Thoracic aorta (tissue), 2 donors: ENCODE measurements around the gene STAT4. TPM values are rescaled to one million over a fixed set of nuclear protein-coding genes. Genes with fewer than 3 reads are reported as not detected.

ENCODE experiments used
- ATAC-seq: fragments of 150-250 bp; one replicate; pipeline ENCODE4 v1.8.0; 2017; ENCODE audit warnings: low read depth; ENCODE audit not compliant: insufficient number of reproducible peaks, low FRiP score
- DNase-seq: peaks from one replicate; pipeline ENCODE4 v3.0.0-alpha.2; 2020; ENCODE audit warnings: low spot score
- H3K27ac ChIP-seq, 2 donors: fragments of 200-600 bp; sonication (generic); 1 replicate in 1 of 2; 2 replicates in 1 of 2; pipeline ENCODE4 v1.5.1; 2016; ENCODE audit warnings: mild to moderate bottlenecking in 2 of 2, moderate library complexity in 2 of 2
- H3K27me3 ChIP-seq: fragments of 200-600 bp; sonication (generic); replicated peaks from 2 replicates; pipeline ENCODE4 v1.6.0; 2016; ENCODE audit warnings: mild to moderate bottlenecking; ENCODE audit not compliant: insufficient read depth
- H3K36me3 ChIP-seq: fragments of 200-600 bp; sonication (generic); one replicate; pipeline ENCODE4 v1.5.1; 2016
- H3K4me1 ChIP-seq, 2 donors: fragments of 200-600 bp; sonication (generic); 1 replicate in 1 of 2; 2 replicates in 1 of 2; pipeline versions ENCODE4 v1.5.1 to v1.6.0; 2016; ENCODE audit warnings: low read depth in 2 of 2, mild to moderate bottlenecking in 1 of 2; ENCODE audit not compliant: control insufficient read depth in 1 of 2
- H3K4me3 ChIP-seq: fragments of 200-600 bp; sonication (generic); 2 replicates; pipeline ENCODE4 v1.5.1; 2016; ENCODE audit warnings: mild to moderate bottlenecking
- H3K9me3 ChIP-seq: fragments of 200-600 bp; sonication (generic); 2 replicates; pipeline ENCODE4 v1.5.1; 2016
- CTCF ChIP-seq: fragments of 200-600 bp; sonication (generic); IDR thresholded peaks from one replicate; pipeline ENCODE4 v1.5.1; 2019; ENCODE audit warnings: antibody characterized with exemption
- total RNA-seq, 2 donors: library from RNA; depleted of rRNA; stranded (reverse); fragments of >200 nt; gene quantifications; one replicate each; pipeline versions ENCODE4 v1.1.0 to v1.2.3, GENCODE V29; 2016

The STAT4 gene
- total RNA-seq, 2 donors from 2014 or later = 2.7 to 6.6 TPM

GRCh38 chr2:191078165-191078867 lies 72.5 kb downstream of the STAT4 start:
- Histone ChIP-seq H3K4me3 (no peak overlapping the region), H3K36me3 (no peaks in the 10 kb centered on the region), H3K4me1 (no peaks in the 10 kb centered on the region), H3K9me3 (no peaks in the 10 kb centered on the region), H3K27me3 (no peaks in the 10 kb centered on the region), H3K27ac (no peak overlapping the region)
- TF ChIP-seq CTCF = no peak
- DNase-seq (no peak), ATAC-seq (no peak)

GRCh38 chr2:191070276-191070675 lies 80.5 kb downstream of the STAT4 start:
- ATAC-seq (no peak), DNase-seq (no peak)
- Histone ChIP-seq H3K27me3 (no peaks in the 10 kb centered on the region), H3K36me3 (no peaks in the 10 kb centered on the region), H3K9me3 (no peaks in the 10 kb centered on the region), H3K27ac (no peak overlapping the region), H3K4me1 (peaks cover 0 to 9% of the 10 kb centered on the region in 2 donors), H3K4me3 (no peak overlapping the region)
- no peak for TF ChIP-seq CTCF

DNA sequence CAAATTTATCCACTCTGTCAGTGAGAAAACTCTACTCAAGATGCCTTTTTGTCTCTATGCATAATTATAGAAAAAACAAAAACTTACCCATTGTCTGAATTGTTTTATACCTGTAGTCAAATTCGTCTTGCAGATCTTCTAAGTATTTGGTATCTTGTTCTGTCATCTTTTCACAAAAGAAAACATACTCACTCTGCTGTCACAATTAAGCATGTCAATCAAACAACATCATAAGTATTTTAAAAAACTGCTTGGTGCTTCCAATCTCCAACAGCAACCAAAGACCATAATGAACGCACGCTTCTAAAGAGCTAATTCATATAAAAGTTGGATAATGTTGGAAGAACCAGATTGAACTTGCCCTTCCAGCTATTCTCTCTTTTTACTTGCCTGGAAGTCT lies 81.2 kb downstream of the STAT4 start:
- Histone ChIP-seq H3K4me3 (no peak overlapping the region), H3K36me3 (no peaks in the 10 kb centered on the region), H3K9me3 (no peaks in the 10 kb centered on the region), H3K27ac (no peak overlapping the region), H3K4me1 (peaks cover 0 to 9% of the 10 kb centered on the region in 2 donors), H3K27me3 (no peaks in the 10 kb centered on the region)
- ATAC-seq (no peak), DNase-seq (no peak)
- no peak for TF ChIP-seq CTCF

DNA sequence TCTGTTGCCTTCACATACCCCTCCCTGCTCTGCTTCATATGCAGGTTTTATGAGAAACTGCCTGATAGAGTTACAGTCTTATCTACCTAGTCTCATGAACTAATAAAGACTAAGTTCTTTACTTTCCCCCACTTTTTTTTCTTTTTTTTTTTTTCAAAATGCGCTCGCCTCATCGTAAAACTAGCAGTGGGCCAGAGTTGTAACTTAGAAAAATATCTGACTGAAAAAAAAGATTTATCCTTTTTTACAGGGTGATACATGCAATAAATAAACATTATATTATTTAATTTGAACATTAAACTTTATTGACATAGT lies 83.9 kb downstream of the STAT4 start:
- Histone ChIP-seq H3K27ac (no peak overlapping the region), H3K36me3 (no peaks in the 10 kb centered on the region), H3K4me1 (peaks cover 0 to 9% of the 10 kb centered on the region in 2 donors), H3K9me3 (no peaks in the 10 kb centered on the region), H3K27me3 (no peaks in the 10 kb centered on the region), H3K4me3 (no peak overlapping the region)
- DNase-seq = no peak
- TF ChIP-seq CTCF = no peak
- ATAC-seq = no peak

GRCh38 chr2:191066197-191066918 lies 84.4 kb downstream of the STAT4 start:
- H3K27me3 ChIP-seq = no peaks in the 10 kb centered on the region
- no peak overlapping the region for H3K4me3 ChIP-seq
- no peaks in the 10 kb centered on the region for H3K36me3 ChIP-seq
- no peak overlapping the region for H3K27ac ChIP-seq
- ATAC-seq (no peak), DNase-seq (no peak)
- TF ChIP-seq CTCF = no peak
- H3K9me3 ChIP-seq = no peaks in the 10 kb centered on the region
- H3K4me1 ChIP-seq = peaks cover 0 to 9% of the 10 kb centered on the region in 2 donors
